GM12878 (cell line): ENCODE measurements around the gene N4BP2. TPM values are rescaled to one million over a fixed set of nuclear protein-coding genes. Genes with fewer than 3 reads are reported as not detected.

Experiments
- ATAC-seq: fragments of 200-7000 bp; cut with Tn5 transposase; 3 replicates; pipeline ENCODE4 v1.9.1; 2020; ENCODE audit warnings: mild to moderate bottlenecking, moderate library complexity
- BruUV-seq: library from RNA; stranded (reverse); fragments of 400-500 nt; replicated peaks from 2 replicates; lab custom pipeline; 2021; lab: Mats Ljungman, UMichigan
- CTCF ChIA-PET: fragments of 300-600 bp; sonication (Branson Sonifier 250); formaldehyde crosslinking; extraction: SDS; loops from one replicate; lab custom pipeline; 2021; ENCODE audit warnings: inconsistent platforms; lab: Yijun Ruan, JAX
- POLR2A ChIA-PET: fragments of 350-600 bp; formaldehyde crosslinking; extraction: SDS; loops from one replicate; lab custom pipeline; 2021; ENCODE audit warnings: inconsistent platforms; lab: Charles Lee
- RAD21 ChIA-PET: fragments of 300-600 bp; sonication (Branson Sonifier 250); formaldehyde crosslinking; loops from one replicate; lab custom pipeline; 2023; ENCODE audit warnings: antibody characterized with exemption; ENCODE audit not compliant: unreplicated experiment; lab: Charles Lee
- SMC1A ChIA-PET: fragments of 300-600 bp; sonication (Branson Sonifier 250); formaldehyde crosslinking; loops from one replicate; lab custom pipeline; 2023; ENCODE audit not compliant: unreplicated experiment, uncharacterized antibody; lab: Charles Lee
- DNase-seq: peaks from one replicate; pipeline ENCODE4 v3.0.0-alpha.2; 2011; ENCODE audit warnings: low read depth, low spot score
- FAIRE-seq: peaks from 3 replicates; lab custom pipeline; 2011; peaks lifted over from hg19 to GRCh38; lab: Jason Lieb, UNC
- H2AFZ ChIP-seq: 2 replicates; pipeline ENCODE4 v1.6.0; 2011; ENCODE audit warnings: low read depth, low read length, control low read depth; ENCODE audit not compliant: control insufficient read depth
- H3K27ac ChIP-seq: 2 replicates; pipeline ENCODE4 v1.5.1; 2011; ENCODE audit warnings: control low read depth; ENCODE audit not compliant: control insufficient read depth, insufficient read depth
- H3K27me3 ChIP-seq, 2 experiments: replicated peaks in 1 of 2; 2 replicates each; pipeline versions ENCODE4 v1.6.0 to v1.6.1; 2011; ENCODE audit warnings: low read length in 1 of 2; ENCODE audit not compliant: control insufficient read depth in 2 of 2, insufficient read depth in 2 of 2
- H3K36me3 ChIP-seq, 2 experiments: 2 replicates each; pipeline ENCODE4 v1.5.1; 2011; ENCODE audit warnings: low read length in 1 of 2; ENCODE audit not compliant: control insufficient read depth in 2 of 2, insufficient read depth in 2 of 2
- H3K4me1 ChIP-seq: 2 replicates; pipeline ENCODE4 v1.6.1; 2011; ENCODE audit warnings: mild to moderate bottlenecking, low read length, moderate library complexity, mixed read lengths; ENCODE audit not compliant: control insufficient read depth, insufficient read depth
- H3K4me2 ChIP-seq: 2 replicates; pipeline ENCODE4 v1.6.0; 2011; ENCODE audit warnings: control low read depth; ENCODE audit not compliant: control insufficient read depth, insufficient read depth
- H3K4me3 ChIP-seq: fragments of 200-600 bp; sonication (generic); 2 replicates; pipeline ENCODE4 v1.5.1; 2016
- H3K79me2 ChIP-seq: 2 replicates; pipeline ENCODE4 v1.6.0; 2011; ENCODE audit warnings: low read length; ENCODE audit not compliant: control insufficient read depth, insufficient read depth
- H3K9ac ChIP-seq: 2 replicates; pipeline ENCODE4 v1.8.0; 2011; ENCODE audit warnings: low read length, control low read depth, mixed read lengths; ENCODE audit not compliant: control insufficient read depth, insufficient read depth
- H3K9me3 ChIP-seq: replicated peaks from 3 replicates; pipeline ENCODE4 v1.5.1; 2011; ENCODE audit warnings: mild to moderate bottlenecking, low read length; ENCODE audit not compliant: control insufficient read depth, insufficient read depth
- H4K20me1 ChIP-seq: 2 replicates; pipeline ENCODE4 v1.6.0; 2011; ENCODE audit not compliant: control insufficient read depth, insufficient read depth
- CHD2 ChIP-seq: IDR thresholded peaks from 2 replicates; pipeline ENCODE4 v1.6.1; 2011; ENCODE audit warnings: low read depth, low read length, improper control_type of control experiment, borderline replicate concordance
- E2F8 ChIP-seq: fragments of 450-650 bp; IDR thresholded peaks from 2 replicates; pipeline ENCODE4 v1.6.1; 2018; ENCODE audit warnings: mild to moderate bottlenecking, low read depth, moderate library complexity; ENCODE audit not compliant: partially characterized antibody
- E4F1 ChIP-seq: fragments of 450-650 bp; IDR thresholded peaks from 2 replicates; pipeline ENCODE4 v1.6.1; 2018; ENCODE audit warnings: borderline replicate concordance, mild to moderate bottlenecking; ENCODE audit not compliant: partially characterized antibody
- FOS ChIP-seq: IDR thresholded peaks from 3 replicates; pipeline ENCODE4 v1.6.1; 2011; ENCODE audit warnings: borderline replicate concordance; ENCODE audit not compliant: insufficient read length; ENCODE audit errors: extremely low read depth
- HDGF ChIP-seq: fragments of 450-650 bp; IDR thresholded peaks from 2 replicates; pipeline ENCODE4 v1.6.1; 2016; ENCODE audit warnings: antibody characterized with exemption
- MXI1 ChIP-seq: fragments of 150-350 bp; IDR thresholded peaks from 2 replicates; pipeline ENCODE4 v1.6.1; 2011; ENCODE audit warnings: low read depth, mild to moderate bottlenecking, inconsistent platforms, low read length, improper control_type of control experiment
- PKNOX1 ChIP-seq: fragments of 450-650 bp; IDR thresholded peaks from 2 replicates; pipeline ENCODE4 v1.6.1; 2016; ENCODE audit warnings: mild to moderate bottlenecking
- SKIL ChIP-seq: fragments of 450-650 bp; IDR thresholded peaks from 2 replicates; pipeline ENCODE4 v1.6.1; 2017; ENCODE audit warnings: mild to moderate bottlenecking, low read depth, inconsistent platforms; ENCODE audit not compliant: poor library complexity, severe bottlenecking
- TBL1XR1 ChIP-seq: IDR thresholded peaks from 2 replicates; pipeline ENCODE4 v1.6.1; 2012; ENCODE audit warnings: low read depth, low read length, improper control_type of control experiment
- WGBS: methylation state at CpG from one replicate; pipeline ENCODE4 v1.1.6; 2016; ENCODE audit warnings: low lambda C conversion rate; ENCODE audit not compliant: insufficient replicate concordance, insufficient coverage; ENCODE audit errors: missing lambda C conversion rate; 5-methylcytosine and 5-hydroxymethylcytosine counted together
- in situ Hi-C: fragments of 300-500 bp; cut with MboI; formaldehyde crosslinking; loops from 9 replicates; pipeline ENCODE4 v1.14.3; 2018; ENCODE audit warnings: mixed read lengths
- intact Hi-C: fragments of 100-400 bp; cut with micrococcal nuclease; formaldehyde crosslinking; loops from one replicate; pipeline ENCODE4 v1.14.2; 2022; ENCODE audit not compliant: unreplicated experiment
- polyA plus RNA-seq, 11 experiments: library from polyadenylated mRNA; depleted of rRNA in 4 of 11; unstranded in 6 of 11; stranded (reverse) in 5 of 11; fragments of >200 nt; fragmentation: Nextera tagmentation in 4 of 11; fragmentation: Illumina TruSeq in 1 of 11; extraction: Ambion mirVana in 4 of 11; extraction: Trizol in 1 of 11; gene quantifications; 1 replicate in 1 of 11; 2 replicates in 10 of 11; pipeline versions ENCODE4 v1.2.1 to v1.2.3, GENCODE V29; 2011 to 2016; ENCODE audit warnings: inconsistent platforms in 2 of 11, missing spikeins in 2 of 11, low read depth in 1 of 11
- total RNA-seq, 4 experiments: library from RNA; depleted of rRNA in 3 of 4; stranded (reverse); fragments of >200 nt in 3 of 4; fragmentation: Illumina TruSeq in 1 of 4; extraction: Trizol in 1 of 4; gene quantifications; 2 replicates each; pipeline versions ENCODE4 v1.2.1 to v1.2.3, GENCODE V29; 2013 to 2021

The N4BP2 gene
- total and polyA plus RNA-seq, 10 of the 15 experiments (the other 5 are each of a cell fraction or from before 2014, with no cell fraction given) = 2.3 to 18.7 (median 10.0) TPM

- TF ChIP-seq E4F1 = no peak
- 0 out of 2 replicates have a peak, but pooled peaks have one; percentile 42 for TF ChIP-seq CHD2
- peak; percentile 26 for TF ChIP-seq FOS
- no peak for TF ChIP-seq E2F8
Measured at GRCh38 chr4:40057586-40058091, 989 bp downstream of the N4BP2 start (continued).

- SMC1A ChIA-PET = interaction anchor here (0.6 to 4.3 kb wide), 32 partner anchors 11 to 661 kb away, joined by 3 to 17 read pairs (median 3); no protein-coding TSS in a partner anchor
- Histone ChIP-seq H3K4me1 (peaks cover 10% of the 10 kb centered on the region), H3K27me3 (no peaks in the 10 kb centered on the region), H4K20me1 (no peaks in the 10 kb centered on the region), H3K36me3 (no peaks in the 10 kb centered on the region), H3K79me2 (peaks cover 23% of the 10 kb centered on the region), H3K4me3 (peak overlapping the region; percentile 83), H3K4me2 (peak overlapping the region; percentile 99), H3K9ac (peak overlapping the region; percentile 97), H3K27ac (peak overlapping the region; percentile 80), H3K9me3 (no peaks in the 10 kb centered on the region), H2AFZ (peak overlapping the region; percentile 69)
- ATAC-seq = no peak
- POLR2A ChIA-PET = interaction anchor here (0.5 to 2.4 kb wide), 11 partner anchors 9 to 507 kb away, joined by 3 to 9 read pairs (median 3); no protein-coding TSS in a partner anchor
- TF ChIP-seq HDGF (no peak), TBL1XR1 (no peak), MXI1 (0 out of 2 replicates have a peak, but pooled peaks have one; percentile 0), SKIL (peak; percentile 1), PKNOX1 (no peak)
- no peak for DNase-seq
- intact Hi-C loops (loop anchor here (5.0 kb wide), 4 partner anchors 74 to 494 kb away; no protein-coding TSS in a partner anchor), in situ Hi-C loops (no loop called here)
- TSS peak; percentile 62 for BruUV-seq
- RAD21 ChIA-PET = interaction anchor here (0.5 to 2.1 kb wide), 26 partner anchors 12 to 1114 kb away, joined by 3 to 18 read pairs (median 4); no protein-coding TSS in a partner anchor
- FAIRE-seq = no peak
- CTCF ChIA-PET = interaction anchor here (0.6 to 3.4 kb wide), 18 partner anchors 9 to 661 kb away, joined by 3 to 15 read pairs (median 3); no protein-coding TSS in a partner anchor
- WGBS = 4% methylated on average over 9 of the region's 9 CpGs
Measured at GRCh38 chr4:40058121-40058520, 1.5 kb downstream of the N4BP2 start.
